GM21526 (cell line): ENCODE results near the gene TM2D1.
A peak's percentile ranks its signal among the peaks of the same experiment; 100 is the strongest.
"Not testable (repeated sequence)": the region's sequence is repeated elsewhere in the genome, so short reads cannot be mapped to it uniquely, and the experiment has no call there.

Experiments
- ATAC-seq: cut with Tn5 transposase; IDR thresholded peaks from one replicate; pipeline ENCODE4 v1.9.1; 2021; ENCODE audit warnings: moderate library complexity; ENCODE audit not compliant: unreplicated experiment, low FRiP score

TM2D1 gene

DNA sequence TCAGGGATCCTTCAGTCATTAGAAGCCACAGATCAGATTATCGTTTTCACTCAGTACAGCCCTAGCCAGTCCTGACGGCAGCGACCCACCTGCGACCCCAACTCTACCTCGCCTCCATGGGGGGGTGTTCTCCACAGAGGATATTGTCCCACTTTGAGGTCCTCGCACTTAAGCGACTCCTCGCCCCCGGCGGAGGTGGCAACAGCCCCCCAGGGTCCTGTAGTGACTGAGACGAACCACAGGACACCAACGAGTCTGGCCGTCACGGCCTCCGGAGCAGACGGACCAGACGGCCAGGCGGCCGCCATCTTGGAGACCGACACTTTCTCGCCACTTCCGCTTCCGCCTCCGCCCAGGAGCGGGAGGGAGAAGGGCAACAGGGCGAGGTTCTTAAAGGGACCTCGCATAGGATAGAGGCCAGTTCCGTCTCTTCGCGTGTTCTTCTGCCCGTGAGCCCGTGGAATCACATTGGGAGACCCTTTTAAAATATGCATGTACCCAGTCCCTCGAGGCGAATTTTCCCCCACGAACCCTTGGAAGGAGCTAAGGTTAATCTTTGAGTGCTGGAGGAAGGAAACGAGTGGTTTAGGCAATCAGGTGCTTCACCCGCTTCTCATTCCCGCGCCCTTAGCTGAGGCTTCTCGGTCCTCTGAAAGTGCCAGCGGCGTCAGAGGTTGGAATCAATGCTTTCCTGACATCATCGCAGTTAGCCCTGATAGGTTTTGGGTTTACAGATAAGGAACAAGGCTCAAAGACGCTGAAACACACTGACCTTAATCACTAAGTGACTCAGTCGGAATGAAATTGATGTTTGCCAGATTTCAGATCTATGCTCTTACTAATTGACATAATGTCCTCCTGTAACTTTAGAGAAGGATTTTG, at the start of gene TM2D1:
TM2D1 (minus strand) TSS at position 329 of the 882 bp plus-strand sequence; CDS start at position 308, 21 bp downstream.
- ATAC-seq: peak; percentile 100

DNA sequence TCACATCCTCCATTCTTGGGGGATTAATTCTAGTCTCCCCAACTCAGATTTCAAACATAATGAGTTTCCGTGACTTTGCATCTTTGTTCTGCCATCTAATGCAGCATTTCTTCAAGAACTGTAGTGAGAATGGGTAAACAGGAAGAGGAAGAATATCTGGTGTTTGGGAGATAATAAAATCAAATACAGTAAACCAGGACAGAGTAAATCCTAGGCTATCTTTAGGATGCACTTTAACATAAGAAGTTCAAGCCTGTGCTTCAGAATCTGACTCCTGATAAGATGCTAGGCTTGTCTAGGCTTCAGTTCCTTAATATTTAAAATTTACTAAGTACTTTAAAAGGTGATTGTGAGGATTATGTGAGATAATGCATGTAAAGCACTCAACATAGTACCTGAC, 45.2 kb upstream of the TM2D1 start:
- ATAC-seq: no peak

DNA sequence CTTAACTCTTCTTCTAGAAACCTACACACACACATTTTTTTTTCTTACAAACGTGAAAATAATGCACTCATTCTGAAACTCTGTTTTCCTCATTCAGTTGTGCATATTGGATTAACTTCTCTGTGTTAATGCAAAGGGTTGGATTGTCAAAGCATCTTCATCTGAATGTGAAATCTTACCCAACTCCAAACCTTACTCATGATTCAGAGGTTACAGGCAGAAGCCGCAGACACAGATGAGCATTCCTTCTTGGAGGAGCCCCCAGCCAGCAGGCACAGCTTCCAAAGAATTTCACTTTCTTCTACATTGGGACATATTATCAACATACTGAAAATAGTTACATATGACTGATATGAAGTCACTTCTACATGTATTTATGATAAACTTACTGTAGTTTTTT, 33.0 kb upstream of the TM2D1 start:
- no peak for ATAC-seq

DNA sequence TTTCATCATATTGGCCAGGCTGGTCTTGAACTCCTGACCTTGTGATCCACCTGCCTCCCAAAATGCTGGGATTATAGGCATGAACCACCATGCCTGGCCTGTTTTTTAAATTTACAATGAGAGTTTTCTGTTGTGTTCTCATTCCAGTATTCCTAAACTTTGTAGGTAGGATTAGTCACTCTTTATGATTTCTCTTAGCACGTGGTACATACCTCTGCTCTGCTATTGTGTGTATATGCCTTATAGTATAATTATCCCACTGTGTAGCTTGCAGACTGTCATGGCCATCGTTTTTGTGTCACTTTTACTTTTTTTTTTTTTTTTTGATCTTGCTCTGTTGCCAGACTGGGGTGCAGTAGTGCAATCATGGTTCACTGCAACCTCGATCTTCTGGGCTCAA, 31.8 kb upstream of the TM2D1 start:
- ATAC-seq: no peak

DNA sequence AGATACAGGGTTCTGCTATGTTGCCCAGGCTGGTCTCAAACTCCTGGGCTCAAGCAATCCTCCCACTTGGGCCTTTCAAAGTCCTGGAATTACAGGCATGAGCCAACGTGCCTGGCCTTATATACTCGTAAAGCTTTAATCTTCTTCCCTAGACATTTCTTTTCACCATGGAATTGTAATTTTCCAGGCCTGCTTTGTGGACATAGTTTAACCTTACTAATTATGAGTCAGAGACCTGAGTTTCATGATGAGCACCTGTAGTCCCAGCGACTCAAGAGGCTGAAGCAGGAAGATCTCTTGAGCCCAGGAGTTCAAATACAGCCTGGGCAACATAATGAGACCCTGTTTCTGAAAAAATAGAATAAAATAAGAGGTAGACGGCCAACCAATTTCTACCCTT, 29.6 kb upstream of the TM2D1 start:
- no peak for ATAC-seq

DNA sequence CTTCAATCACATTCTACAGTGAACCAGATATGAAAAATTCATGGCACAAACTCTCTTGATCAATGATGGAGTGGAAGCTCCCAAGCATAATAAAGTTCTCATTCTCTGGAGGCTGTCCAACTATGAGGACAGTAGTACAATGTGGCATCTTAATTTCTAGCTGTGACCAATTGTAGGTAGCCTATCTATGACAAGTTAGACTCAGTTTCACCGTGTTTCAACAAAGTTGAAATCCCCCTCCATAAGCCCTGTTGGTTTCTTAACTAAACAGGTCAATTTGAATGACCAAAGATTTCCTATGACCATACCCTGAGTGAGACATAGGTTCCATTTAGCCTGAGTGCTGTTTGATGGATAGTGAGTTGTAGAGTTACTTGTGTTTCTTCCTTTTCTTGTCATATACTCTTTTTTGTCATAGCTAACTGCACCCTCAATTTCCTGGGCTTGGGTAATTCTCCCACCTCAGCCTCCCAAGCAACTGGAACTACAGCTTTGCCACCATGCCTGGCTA, 29.1 kb upstream of the TM2D1 start:
- no peak for ATAC-seq

DNA sequence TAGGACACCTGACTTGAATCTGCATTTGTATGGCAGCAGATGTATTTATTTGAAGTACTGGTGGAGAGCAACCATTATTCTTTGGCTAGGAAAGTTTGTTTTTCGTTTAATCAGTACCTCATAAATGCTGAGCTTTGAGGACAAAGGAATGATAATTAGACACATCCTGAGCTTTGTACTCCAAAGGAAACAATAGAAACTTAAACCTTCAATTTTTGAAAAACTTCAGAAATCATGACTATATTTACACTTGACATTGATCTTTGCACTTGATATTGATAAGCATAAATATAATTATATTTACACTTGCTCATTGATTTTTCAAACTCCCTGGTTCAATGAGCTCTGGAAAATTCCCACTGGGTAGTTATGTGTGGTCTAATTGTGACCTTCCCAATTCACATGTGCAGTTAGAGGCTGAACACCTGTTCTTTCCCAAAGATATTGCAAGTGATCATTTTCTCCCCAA, 28.0 kb upstream of the TM2D1 start:
- ATAC-seq: no peak

DNA sequence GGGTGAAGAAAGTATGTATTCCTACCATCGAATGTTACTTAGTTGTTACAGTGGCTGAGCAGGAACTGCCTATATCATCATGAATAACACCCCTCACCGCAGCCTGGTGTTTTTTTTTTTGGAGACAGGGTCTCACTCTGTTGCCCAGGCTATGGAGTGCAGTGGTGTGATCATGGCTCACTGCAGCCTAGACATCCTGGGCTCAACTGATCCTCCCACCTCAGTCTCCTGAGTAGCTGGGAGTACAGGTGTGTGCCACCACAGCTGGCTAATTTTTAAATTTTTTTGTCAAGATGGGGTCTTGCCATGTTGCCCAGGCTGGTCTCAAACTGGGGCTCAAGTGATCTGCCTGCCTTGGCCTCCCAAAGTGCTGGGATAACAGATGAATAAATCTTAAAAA, 24.6 kb upstream of the TM2D1 start:
- ATAC-seq: no peak

DNA sequence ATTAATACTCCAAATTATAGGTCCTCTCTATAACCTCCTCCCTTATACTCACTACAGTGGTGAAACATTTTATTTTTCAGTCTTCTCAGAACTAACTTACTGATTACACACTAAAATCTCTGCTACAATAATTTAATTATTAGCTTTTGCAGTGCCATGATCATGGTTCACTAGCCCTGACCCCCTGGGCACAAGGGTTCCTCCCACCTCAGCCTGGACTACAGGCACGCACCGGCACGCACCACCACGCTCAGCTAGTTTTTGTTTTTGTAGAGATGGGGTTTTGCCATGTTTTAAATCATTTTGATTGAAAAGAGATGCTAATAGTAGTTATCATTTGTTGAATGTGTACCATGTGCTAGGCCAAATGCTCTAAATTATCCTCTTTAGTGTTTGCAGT, 23.6 kb upstream of the TM2D1 start:
- ATAC-seq: no peak

DNA sequence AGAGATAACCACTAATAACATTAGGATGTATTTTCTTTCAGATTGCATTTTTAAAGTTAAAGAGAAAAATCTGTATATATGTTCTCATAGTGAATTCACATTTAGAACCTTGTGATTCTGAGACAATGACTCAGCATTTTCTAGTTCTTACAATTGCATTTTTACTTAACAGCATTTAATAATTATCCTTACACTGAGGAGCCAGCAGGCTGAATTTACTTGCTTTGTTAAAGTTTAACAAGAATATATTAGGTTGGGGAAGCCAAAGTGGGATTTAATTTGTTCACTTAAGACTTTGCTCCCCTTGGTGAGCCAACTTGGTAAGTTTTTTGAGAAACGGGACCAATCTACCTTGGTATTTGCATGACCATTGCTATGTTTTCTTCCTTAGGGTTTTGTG, 21.9 kb upstream of the TM2D1 start:
- ATAC-seq: no peak

DNA sequence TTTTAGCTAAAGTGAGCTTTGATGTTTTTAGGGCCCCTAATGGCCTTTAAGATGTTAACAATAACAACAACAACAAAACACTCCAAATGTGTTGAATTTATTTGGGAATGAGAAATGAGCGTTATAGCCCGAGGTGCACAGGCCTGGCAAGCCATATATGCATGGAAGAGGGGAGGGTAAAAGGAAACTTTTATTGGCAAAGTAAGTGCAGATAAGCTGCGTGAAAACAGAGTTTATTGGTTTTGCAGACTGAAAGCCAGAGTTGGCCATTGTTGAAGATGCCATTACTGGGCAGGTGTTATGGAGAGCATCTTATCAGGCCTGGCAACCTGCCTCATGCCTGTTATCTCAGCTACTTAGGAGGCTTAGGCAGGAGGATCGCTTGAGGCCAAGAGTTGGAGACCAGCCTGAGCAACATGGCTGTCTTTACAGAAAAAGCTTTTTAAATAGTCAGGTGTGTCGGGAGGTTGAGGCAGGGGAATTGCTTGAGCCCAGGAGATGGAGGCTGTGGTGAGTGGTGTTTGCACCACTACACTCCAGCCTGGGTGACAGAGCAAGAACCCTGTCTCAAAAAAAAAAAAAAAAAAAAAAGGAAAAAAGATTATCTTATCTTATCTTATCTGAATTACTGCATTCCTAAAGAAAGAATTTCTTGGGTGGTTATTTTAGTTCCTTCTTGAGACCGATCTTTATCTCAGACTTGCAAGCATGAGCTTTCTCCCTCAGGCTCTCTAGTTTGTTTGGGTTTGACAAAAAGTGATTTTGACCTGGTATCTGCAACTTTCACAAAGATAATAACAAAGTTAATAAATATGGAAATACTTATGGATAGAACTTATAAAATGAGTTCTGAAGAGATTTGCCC, 19.0 kb upstream of the TM2D1 start:
- no peak for ATAC-seq

DNA sequence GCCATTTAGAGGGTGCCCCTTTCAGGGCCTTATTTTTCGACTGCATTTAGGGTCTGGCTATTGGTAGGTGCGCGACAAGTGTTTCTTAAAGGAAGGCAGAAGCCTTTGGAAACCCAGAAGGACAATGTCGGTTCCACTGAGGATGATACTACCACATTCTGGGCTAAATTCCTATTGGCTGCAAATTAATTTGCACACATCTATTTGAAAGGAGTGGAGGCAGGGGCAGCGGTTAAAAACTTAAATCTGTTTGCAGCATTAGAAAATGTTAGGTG, 18.4 kb upstream of the TM2D1 start:
- ATAC-seq: no peak

DNA sequence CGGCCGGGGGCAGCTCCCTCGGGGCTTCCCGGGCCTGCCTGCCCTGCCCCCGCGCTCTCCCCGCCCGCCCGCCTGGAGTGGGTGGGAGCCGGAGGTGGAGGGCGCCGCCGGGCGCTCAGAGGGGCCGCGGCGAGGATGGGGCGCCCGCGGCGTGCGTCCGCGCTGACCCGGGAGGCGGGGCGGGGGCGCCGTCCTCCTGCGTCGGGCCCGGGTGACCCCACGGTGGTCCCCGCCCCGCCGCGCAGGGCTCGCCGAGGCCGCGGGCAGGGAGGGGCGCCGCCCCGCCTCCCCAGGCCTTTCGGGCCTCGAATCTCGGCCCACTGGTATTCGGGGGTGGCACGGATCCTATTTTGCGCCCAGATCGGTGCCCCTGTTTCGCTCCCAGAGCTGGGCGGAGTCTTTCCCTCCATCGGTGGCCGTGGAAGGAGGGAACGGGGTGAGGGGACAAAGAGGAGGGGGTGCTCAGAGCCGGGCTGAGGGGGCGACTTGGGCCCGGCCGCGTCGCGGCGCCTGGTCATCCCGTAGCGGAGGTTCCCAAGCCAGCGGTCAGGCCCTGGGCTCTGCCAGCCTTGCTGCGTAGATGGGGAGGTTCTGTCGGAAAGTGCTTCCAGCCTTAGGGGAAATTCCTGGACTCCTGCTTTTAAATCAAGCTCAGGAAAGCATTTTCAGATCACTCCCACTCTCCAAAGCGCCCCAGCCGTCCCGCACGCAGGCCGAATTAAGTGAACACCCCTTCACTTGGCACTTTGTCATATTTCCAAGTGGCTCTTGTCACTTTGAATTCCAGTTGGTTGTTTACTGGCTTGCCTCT, 17.9 kb upstream of the TM2D1 start:
- peak; percentile 49 for ATAC-seq

DNA sequence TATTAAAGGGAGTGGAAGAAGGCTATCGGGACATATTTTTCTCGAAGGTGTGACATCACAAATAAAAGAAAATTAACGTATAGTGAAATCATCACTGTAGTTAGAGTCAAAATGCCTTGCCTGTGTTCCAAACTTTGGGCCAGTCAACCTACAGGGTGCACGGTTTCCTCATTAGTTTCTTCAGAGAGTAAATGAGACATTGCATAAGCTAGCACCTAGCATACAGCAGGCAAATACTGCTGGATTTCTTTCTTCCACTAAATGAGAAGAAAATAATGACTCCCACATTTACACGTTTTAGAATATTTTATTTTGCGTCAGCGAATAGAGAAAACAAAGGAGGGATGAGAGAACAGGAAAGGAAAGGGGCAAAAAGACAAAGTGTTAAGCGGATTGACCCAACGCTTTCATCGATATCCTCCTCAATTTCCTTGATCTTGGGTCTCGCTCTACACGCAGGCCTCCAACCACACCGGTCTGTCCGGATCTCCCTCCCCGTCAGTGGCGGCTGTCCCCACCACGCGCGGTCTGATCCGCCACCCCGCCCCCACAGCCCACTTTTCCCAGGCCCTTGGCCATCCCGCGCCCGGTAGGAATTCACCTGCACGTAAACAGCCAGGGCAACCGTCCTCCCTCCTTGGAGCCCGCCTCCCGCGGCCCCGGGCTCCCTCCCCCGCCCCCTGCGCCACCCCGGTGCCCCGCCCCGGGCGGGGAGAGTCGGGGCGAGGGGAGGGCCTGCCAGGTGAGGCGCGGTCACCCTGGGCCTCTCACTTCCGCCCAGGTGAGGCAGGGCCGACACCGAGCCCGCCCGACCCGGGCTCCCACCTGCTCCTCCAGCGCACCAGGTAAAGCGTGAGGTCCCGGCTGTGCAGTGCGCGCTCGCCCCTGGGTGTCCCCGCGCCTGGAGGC, 17.0 kb upstream of the TM2D1 start, which contains the start of gene PATJ:
PATJ (plus strand) TSS at position 770 of the 909 bp plus-strand sequence. CDS start 20,413 bp downstream, outside the sequence.
- peak; percentile 84 for ATAC-seq

DNA sequence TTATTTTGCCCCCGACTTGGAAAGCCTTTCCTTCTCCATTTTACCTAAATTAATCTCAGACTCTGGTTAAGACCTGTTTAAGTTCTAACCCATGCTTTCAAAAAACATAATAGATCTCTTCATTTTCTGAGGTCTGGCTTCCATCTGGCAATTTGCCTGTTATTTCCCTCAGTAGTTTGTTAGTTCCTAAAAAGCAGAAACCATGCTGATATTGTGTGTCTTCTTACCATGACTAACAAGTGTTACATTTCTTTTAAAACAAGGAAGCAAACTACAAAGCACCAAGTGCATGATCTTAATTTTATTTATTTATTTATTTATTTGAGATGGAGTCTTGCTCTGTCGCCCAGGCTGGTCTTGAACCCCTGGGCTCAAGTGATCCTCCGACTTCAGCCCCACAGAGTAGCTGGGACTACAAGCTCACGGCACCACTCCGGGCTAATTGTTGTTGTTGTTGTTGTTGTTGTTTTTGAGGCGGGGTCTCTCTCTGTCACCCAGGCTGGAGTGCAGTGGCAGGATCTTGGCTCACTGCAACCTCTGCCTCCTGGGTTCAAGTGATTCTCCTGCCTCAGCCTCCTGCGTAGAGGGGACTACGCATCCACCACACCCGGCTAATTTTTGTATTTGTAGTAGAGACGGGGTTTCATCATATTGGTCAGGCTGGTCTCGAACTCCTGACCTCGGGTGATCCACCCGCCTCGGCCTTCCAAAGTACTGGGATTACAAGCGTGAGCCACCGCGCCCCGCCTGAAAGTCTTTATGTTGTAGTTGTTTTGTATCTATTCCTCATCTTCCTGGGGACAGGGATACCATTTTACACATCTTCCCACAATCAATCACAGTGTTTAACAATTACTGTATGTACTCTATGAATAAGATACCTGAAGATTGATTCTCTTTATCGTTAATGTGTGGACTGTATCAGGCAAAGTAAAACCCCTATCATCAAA, 16.1 kb upstream of the TM2D1 start:
- ATAC-seq: no peak

DNA sequence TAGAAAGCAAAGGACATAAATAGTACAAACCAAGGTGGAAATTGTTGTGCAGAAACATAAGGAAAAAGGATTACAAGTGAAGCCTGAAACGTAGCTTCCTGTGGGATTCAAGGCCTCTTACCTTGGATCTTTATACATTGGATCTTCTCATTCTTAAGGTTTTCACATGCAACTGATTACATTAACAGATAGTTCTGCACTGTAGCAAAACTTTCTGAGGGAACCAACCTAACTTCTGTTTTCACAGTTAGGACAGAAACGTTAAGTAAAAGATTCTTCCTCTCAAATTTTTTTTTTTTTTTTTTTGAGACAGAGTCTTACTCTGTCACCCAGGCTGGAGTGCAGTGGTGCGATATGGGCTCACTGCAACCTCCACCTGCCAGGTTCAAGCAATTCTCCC, 7.8 kb upstream of the TM2D1 start:
- ATAC-seq: no peak

DNA sequence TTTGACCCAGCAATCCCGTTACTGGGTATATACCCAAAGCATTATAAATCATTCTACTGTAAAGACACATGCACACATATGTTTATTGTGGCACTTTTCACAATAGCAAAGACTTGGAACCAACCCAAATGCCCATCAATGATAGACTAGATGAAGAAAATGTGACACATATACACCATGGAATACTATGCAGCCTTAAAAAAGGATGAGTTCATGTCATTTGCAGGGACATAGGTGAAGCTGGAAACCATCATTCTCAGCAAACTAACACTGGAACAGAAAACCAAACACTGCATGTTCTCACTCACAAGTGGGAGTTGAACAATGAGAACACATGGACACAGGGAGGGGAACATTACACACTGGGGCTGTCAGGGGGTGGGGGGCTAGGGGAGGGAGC, 5.7 kb upstream of the TM2D1 start:
- ATAC-seq: not testable (repeated sequence)

DNA sequence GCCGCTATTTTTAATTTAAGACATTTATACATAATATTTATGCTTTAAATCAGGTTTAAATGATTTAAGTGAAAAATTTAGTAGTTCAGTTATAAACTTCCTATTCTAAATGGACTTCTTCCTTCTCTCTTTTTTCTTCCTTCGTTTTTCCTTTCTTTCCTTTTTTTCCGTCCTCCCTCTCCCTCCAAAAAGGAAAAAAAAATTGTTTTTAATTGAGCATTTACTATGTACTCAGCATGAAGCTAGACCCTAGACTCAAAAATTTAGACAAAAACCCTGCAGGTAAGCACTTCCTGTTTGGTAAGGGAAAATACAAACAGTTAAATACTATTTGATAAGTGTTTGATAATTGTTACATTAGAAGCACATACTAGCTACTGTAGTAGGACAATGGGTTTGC, 2.6 kb upstream of the TM2D1 start:
- ATAC-seq: no peak

DNA sequence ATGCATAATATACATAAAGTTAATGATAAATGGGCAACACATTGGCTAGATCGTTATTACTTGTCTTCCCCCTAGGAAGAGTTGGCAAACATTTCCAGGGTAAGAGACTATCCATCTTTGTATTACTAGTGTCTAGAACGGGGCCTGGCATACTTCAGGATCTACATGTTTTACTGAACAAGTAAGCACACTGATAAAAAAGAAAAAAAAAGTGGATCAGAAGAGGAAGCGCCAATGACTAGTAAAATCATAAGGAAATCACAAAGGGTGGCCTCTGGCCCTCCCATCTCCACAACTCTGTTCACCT, 482 bp downstream of the TM2D1 start:
- no peak for ATAC-seq
